ENCODE results near the gene THSD7A. TPM values are rescaled to one million over a fixed set of nuclear protein-coding genes. Genes with fewer than 3 reads are reported as not detected.

THSD7A gene
- total RNA-seq, 1 donor from 2014 or later = 14.3 TPM

GRCh38 chr7:11858026-11858425, 26.0 kb upstream of the THSD7A start:
- TF ChIP-seq CTCF (conservative IDR thresholded peaks at IDR 0.05) = no peak
- Mint-ChIP-seq H3K4me3 (no peak overlapping the region), H3K9me3 (no peaks in the 10 kb centered on the region), H3K27ac (no peak overlapping the region), H3K36me3 (no peaks in the 10 kb centered on the region), H3K27me3 (no peaks in the 10 kb centered on the region), H3K4me1 (ENCODE audit: unreplicated experiment) (no peaks in the 10 kb centered on the region)
- no peak for DNase-seq (ENCODE audit: extremely low spot score, unreplicated experiment)

DNA sequence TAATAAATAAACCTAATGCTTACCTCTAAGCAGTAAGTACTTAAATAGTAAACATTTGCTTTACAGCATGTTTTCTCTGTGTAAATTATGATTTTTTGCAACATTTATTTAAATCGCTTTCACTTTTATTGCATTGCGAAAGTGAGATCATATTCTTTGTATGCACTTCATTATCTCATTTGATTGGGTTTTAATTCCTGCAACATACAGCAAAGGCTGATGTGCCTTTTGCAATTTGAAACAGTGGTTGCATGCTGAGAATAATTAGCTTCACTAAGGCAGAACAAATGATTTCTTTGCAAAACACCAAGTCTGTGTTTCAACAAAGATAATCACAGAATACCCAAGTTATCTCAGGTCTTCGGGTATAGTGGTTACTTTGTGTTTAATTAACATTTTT, 16.3 kb upstream of the THSD7A start:
- TF ChIP-seq CTCF (conservative IDR thresholded peaks at IDR 0.05) = no peak
- Mint-ChIP-seq H3K27ac (no peak overlapping the region), H3K4me3 (no peak overlapping the region), H3K9me3 (no peaks in the 10 kb centered on the region), H3K27me3 (no peaks in the 10 kb centered on the region), H3K36me3 (no peaks in the 10 kb centered on the region), H3K4me1 (ENCODE audit: unreplicated experiment) (peaks cover 10% of the 10 kb centered on the region)
- DNase-seq (ENCODE audit: extremely low spot score, unreplicated experiment) = no peak

DNA sequence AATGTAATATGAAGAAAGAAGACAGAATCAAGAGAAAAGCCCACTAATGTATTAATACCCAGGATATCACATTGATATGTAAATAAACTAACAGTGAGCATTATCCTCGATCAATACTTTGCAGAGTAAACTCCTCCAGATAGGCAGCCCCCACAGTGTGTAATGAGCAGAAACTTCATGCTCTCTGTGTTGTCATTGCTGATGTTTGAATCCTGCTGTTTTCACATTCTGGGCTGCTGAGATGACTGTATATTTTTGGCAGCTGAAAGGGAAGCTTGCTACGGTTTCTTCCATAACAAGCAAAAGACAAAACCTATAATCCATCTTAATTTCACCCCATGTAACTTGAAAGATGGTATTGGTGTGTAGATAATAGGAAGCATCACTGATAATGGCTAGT, 15.3 kb upstream of the THSD7A start:
- Mint-ChIP-seq H3K27ac (no peak overlapping the region), H3K4me3 (no peak overlapping the region)
- TF ChIP-seq CTCF (conservative IDR thresholded peaks at IDR 0.05) = no peak

GRCh38 chr7:11846361-11846955, 14.5 kb upstream of the THSD7A start:
- peaks cover 10% of the 10 kb centered on the region for H3K4me1 Mint-ChIP-seq (ENCODE audit: unreplicated experiment)
- H3K27me3 Mint-ChIP-seq = no peaks in the 10 kb centered on the region
- H3K36me3 Mint-ChIP-seq = no peaks in the 10 kb centered on the region
- no peak overlapping the region for H3K27ac Mint-ChIP-seq
- DNase-seq (ENCODE audit: extremely low spot score, unreplicated experiment) = no peak
- TF ChIP-seq CTCF (conservative IDR thresholded peaks at IDR 0.05) = no peak
- no peaks in the 10 kb centered on the region for H3K9me3 Mint-ChIP-seq
- H3K4me3 Mint-ChIP-seq = no peak overlapping the region

More for the DNA sequence above, 15.3 kb upstream of the THSD7A start:
- H3K36me3 Mint-ChIP-seq = no peaks in the 10 kb centered on the region
- DNase-seq (ENCODE audit: extremely low spot score, unreplicated experiment) = no peak
- no peaks in the 10 kb centered on the region for H3K27me3 Mint-ChIP-seq
- no peaks in the 10 kb centered on the region for H3K9me3 Mint-ChIP-seq
- H3K4me1 Mint-ChIP-seq (ENCODE audit: unreplicated experiment) = peaks cover 10% of the 10 kb centered on the region

DNA sequence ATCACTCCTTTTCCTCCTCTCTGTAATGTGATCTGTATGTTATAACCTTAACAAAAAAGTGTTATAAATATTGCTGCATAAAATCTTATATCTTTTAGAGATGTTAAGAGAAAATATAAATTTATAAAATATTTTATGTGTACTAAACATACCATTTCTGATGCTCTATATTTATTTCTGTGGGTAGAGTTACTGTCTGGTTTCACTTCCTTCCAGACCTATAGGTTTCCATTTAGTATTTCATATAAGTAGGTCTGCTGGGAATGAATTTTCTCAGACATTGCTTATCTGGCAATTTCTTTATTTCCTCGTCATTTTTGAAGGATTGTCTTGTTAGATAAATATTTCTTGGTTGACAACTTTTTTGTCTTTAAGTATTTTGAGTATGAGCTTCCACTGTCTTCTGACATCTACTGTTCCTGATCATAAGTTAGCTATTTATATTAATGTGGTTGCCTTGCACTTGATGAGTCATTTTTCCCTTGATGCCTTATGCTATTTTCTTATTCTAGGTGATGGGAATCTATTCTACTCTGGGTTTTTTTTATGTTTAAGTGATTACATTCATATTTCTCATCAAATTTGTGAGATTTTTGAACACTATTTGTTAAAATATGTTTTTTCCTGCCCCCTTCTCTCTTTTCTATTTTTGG, 11.2 kb upstream of the THSD7A start:
- Mint-ChIP-seq H3K4me3 (no peak overlapping the region), H3K36me3 (no peaks in the 10 kb centered on the region), H3K27ac (no peak overlapping the region), H3K9me3 (no peaks in the 10 kb centered on the region), H3K4me1 (ENCODE audit: unreplicated experiment) (peaks cover 10% of the 10 kb centered on the region), H3K27me3 (no peaks in the 10 kb centered on the region)
- no peak for DNase-seq (ENCODE audit: extremely low spot score, unreplicated experiment)
- TF ChIP-seq CTCF (conservative IDR thresholded peaks at IDR 0.05) = no peak

Data from type B pancreatic cell (in vitro differentiated cells).